Ramos (cell line): ENCODE results near the gene PAM.
"Not testable (repeated sequence)": the region's sequence is repeated elsewhere in the genome, so short reads cannot be mapped to it uniquely, and the experiment has no call there.

Source experiments
- in situ Hi-C: fragments of 300-500 bp; cut with MboI; formaldehyde crosslinking; loops from one replicate; pipeline ENCODE4 v1.14.3; 2022; ENCODE audit warnings: low sequenced_read_pairs; ENCODE audit not compliant: unreplicated experiment

The PAM gene

DNA sequence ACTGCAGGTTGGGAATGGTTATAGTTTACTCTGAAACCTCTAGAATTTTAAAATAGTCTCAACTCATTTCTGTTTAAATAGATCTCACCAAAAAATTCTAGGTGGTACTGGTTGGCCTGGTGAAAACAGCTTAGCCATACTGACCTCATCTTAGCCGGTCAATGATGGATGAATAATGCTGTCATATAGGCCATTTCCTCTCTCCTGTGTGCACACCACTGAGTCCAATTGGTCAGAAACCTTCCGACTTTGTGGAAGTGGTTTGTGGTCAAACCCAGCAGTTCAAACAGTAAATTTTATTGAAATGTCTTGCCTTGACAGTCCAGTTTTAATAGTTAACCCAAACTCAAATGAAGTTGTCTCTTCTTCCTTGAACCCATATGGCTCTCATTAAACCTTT lies 266.2 kb downstream of the PAM start:
- in situ Hi-C loops, result no loop called here

DNA sequence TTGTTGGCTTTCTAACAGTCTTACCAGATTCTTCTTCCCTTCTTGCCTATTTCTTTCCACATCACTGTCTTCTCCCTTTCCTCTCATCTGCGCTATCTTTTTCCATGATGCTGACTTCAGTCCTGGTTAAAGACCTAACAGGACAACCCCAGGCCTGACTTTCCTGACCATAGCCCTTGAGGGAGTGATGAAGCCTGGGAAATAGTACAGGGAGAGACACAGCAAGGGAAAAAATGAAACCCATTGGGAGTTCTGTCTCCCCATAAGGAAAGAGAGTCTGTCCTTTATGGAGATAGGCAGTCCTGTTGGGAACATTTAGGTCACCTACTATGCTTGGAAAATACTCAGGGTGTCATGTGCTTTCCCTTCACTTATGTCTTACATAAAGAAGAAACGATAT lies 272.2 kb downstream of the PAM start:
- in situ Hi-C loops, result no loop called here

GRCh38 chr5:103031607-103032006 lies 276.5 kb downstream of the PAM start:
- in situ Hi-C loops, result no loop called here

GRCh38 chr5:103033696-103034095 lies 278.6 kb downstream of the PAM start:
- in situ Hi-C loops, result no loop called here

DNA sequence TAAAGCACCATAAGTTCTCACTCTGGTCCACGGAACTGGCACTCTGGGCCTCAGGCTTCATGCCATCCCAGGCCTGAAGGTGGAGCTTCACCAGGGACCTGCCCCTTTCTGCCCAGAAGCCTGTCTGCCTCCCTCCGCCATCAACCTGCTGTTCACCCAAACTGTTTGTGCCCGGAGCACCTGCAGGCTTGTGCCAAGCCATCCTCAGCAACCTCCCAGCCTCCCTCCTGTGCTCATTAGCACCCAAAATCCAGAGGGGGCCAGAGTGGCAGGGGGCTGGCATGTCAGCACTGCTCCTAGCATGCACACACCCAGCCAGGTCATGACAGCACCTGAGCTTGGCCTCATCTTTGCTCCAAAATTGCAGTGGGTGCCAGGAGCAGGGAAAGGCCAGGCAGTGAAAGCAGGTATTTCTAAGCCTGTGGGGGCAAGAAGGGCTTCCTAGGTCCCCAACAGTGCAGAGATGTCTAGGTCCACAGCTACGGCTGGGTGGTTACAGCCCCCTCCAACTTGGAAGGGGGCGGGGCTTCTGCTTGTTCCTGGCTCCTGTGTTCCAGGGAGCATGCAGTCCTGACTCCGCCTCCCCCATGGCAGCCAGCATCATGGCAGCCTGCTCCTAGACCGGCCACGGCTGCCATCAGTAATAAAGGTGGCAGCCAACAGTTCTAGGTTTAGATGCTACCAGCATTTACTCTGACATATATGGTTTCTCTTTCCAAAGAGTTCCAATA lies 279.7 kb downstream of the PAM start:
- in situ Hi-C loops, result no loop called here

DNA sequence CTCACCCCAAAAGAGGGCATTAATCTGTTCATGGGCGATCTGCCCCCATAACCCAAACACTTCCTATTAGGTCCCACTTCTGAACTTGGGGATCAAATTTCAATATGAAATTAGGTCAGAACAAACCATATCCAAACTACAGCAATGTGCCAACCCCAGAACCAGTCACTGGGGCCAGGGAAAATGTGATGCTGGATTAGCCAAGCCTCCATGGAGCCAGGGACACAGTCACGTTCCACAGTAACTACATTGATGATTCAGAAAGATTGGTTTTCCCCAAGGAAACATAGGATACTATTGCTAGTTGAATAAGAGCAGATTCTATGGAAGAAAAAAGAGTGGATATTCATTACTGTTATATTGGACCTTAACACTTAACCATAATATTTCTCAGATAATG lies 280.6 kb downstream of the PAM start:
- in situ Hi-C loops, result no loop called here

DNA sequence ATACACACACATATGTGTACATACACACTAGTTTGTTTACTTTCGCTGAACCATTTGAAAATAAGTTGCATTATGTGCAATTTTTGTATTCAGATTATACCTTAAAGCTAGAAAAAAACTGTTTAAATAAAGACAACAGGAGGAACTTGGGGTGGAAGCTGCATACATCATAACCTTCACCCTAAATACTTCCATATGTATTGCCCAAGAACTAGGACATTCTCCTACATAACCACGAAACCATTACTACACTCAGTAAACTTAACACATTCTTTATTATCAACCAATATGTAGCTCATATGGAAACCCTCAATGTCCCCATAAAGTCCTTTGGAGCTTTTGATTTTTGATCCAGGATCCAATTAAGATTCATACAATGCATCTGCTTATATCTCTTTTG lies 281.5 kb downstream of the PAM start:
- in situ Hi-C loops, result no loop called here

GRCh38 chr5:103037673-103038455 lies 282.8 kb downstream of the PAM start:
- in situ Hi-C loops, result no loop called here

DNA sequence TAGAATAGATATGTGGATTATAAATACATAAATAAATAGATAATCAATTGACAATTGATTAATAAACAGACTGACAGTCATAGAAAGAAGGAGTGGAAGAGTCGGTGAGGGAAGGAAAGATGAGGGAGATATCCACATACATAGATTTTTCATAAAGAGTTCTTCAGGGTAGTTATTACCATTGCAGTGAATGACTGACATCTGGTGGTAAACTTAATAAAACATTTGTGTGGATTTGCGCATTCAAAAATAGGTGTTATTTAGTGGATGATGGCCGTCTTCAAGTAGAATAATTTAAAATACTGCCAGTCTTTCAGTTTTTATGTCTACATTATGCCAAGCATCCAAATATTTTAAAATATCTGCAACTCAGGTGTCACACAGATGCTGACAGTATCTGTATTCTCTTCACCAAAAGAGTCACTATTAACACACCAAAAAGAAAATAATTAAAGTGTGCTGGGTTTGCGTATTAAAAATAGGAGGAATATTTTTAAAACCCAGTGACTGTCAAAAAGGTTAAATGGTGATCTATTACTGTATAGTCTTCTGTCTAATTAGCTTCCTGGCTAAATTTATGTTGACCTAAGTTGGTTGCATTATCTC lies 286.1 kb downstream of the PAM start:
- in situ Hi-C loops, result no loop called here

DNA sequence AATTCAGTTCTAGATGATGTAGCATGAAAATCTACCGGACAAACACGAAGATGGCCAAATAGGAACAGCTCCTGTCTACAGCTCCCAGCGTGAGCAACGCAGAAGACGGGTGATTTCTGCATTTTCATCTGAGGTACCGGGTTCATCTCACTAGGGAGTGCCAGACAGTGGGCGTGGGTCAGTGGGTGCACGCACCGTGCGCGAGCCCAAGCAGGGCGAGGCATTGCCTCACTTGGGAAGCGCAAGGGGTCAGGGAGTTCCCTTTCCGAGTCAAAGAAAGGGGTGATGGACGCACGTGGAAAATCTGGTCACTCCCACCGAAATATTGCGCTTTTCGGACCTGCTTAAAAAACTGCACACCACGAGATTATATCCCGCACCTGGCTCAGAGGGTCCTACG lies 291.6 kb downstream of the PAM start:
- in situ Hi-C loops, result not testable (repeated sequence)

DNA sequence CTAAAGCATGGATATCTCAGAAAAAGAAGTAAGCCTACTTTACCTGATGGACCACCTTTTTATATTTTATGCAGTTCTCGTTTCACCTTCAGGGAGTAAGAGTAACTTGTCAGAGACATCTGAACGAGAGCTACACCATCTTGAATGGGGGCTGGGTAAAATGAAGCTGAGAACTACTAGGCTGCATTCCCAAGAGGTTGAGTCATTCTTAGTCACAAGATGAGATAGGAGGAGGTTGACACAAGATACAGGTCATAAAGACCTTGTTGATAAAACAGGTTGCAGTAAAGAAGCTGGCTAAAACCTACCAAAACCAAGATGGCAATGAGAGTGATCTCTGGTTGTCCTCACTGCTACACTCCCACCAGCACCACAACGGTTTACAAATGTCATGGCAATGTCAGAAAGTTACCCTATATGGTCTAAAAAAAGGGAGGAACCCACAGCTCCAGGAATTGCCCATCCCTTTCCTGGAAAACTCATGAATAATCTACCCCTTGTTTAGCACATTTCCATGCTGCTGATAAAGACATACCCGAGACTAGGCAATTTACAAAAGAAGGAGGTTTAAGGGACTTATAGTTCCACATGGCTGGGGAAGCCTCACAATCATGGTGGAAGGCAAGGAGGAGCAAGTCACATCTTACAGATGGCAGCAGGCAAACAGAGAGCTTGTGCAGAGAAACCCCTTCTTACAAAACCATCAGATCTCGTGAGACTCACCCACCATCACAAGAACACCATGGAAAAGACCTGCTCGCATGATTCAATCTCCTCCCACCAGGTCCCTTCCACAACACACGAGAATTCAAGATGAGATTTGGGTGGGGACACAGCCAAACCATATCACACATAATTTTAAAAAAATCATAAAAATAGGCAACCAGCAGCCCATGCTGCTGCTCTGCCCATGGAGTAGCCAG lies 302.4 kb downstream of the PAM start:
- in situ Hi-C loops, result no loop called here

- in situ Hi-C loops, result no loop called here
These were observed 304.4 kb downstream of the PAM start for GRCh38 chr5:103059525-103059924.

- in situ Hi-C loops, result no loop called here
These were observed 305.4 kb downstream of the PAM start for GRCh38 chr5:103060424-103060954.

GRCh38 chr5:103066326-103066725 lies 311.2 kb downstream of the PAM start:
- in situ Hi-C loops, result no loop called here

GRCh38 chr5:103073500-103073899 lies 318.4 kb downstream of the PAM start:
- in situ Hi-C loops, result not testable (repeated sequence)

DNA sequence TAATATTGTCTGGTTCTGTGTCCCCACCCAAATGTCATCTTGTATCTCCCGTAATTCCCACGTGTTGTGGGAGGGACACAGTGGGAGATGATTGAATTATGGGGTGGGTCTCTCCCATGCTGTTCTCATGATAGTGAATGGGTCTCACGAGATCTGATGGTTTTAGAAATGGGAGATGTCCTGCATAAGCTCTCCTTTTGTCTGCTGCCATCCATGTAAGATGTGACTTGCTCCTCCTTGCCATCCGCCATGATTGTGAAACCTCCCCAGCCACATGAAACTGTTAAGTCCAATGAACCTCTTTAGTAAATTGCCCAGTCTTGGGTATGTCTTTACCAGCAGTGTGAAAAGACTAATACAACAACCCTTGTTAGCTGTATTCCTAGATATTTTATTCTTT lies 320.3 kb downstream of the PAM start:
- in situ Hi-C loops, result no loop called here
